Measurements from ENCODE around the gene RPL36AL.
"Not testable (repeated sequence)": the region's sequence is repeated elsewhere in the genome, so short reads cannot be mapped to it uniquely, and the experiment has no call there.

Gene RPL36AL

DNA sequence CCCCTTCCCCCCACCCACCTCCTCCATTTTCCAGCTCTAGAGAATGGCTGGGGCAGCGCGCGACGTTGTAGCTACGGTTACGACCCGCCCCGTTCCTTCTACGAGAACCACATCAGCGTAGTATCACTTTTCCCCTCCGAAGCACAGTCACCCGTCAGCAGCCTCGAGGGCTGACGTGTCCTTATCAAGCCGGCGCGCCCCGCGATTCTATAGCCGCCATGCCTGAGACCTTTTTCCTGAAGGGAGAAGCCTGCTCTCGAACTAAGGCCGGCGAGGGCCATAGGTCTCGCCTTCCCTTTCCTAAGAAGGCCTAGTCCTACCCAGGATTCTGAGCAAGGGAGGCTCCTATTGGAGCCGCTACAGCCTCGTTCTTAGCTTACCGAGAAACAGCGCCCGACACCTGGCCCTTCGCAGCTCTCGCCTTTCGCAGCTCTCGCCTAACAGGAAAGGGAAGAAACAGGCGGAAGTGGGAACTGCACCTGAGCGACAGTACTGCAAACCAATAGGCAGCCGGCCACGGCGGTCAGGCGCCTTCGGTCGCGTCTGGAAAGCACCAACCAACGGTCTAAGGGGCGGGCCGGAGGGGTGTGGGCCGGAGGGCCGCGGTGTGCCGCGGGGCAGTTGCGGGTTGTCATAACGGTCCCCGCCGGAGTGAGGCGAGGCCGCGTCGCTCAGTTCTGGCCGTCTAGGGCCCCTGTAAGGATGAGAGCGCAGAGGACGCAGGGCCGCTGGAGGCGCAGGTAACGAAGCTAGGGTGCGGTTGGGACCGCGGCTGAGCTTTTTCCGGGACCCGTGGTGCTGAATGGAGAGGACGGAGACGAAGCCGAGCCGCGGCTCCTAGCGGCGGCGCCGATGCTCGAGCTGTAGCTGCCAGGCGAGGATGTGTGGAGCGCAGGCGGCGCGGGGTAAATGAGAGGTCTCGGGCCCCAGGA is at the start of gene RPL36AL, which contains the start of gene MGAT2:
TSS of gene RPL36AL (minus strand) at position 445 of the 932 bp plus-strand sequence. CDS start 1,522 bp downstream, outside the sequence.
TSS of gene MGAT2 (plus strand) at position 618 of the 932 bp plus-strand sequence. CDS start 470 bp downstream, outside the sequence.
- TF ChIP-seq POLR2A (IDR thresholded peaks at IDR 0.05; ENCODE audit: low read depth, low read length): peak; percentile 89
- DNase-seq (ENCODE audit: insufficient read length, low spot score): peak; percentile 76
- FAIRE-seq: peak; percentile 67

DNA sequence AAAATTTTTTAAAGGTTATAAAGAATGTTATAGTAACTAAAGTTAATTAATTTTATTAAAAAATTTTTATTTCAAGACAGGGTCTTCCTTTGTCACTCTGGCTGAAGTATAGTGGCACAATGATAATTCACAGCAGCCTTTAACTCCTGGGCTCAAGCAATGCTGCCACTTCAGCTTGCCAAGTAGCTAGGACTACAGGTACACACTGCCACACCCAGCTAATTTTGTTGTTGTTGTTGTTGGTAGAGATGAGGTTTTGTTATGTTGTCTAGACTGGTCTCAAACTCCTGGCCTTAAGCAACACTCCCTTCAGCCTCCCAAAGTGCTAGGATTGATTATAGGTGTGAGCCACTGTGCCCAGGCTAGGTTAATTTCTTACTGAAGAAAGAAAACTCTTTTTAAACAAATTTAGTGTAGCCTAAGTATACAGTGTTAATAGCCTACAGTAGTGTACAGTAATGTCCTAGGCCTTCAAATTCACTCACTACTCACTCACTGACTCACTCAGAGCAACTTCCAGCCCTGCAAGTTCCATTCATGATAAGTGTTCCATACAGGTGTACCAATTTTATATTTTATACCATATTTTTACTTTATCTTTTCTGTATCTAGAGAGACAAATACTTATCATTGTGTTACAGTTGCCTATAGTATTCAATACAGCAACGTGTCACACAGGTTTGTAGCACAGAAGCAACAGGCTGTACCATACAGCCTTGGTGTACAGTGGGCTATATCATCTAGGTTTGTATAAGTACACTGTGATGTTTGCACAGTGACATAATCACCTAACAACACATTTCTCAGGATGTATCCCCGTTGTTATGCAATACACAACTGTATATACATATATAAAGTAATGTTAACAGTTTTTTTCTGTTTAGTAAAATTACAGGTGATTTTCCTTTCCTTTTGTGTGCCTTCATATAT is 39.4 kb upstream of the RPL36AL start:
- TF ChIP-seq POLR2A (IDR thresholded peaks at IDR 0.05; ENCODE audit: low read depth, low read length): no peak
- FAIRE-seq: peak; percentile 11

GRCh38 chr14:49657500-49657899 is 37.1 kb upstream of the RPL36AL start:
- not testable (repeated sequence) for FAIRE-seq; DNase-seq (ENCODE audit: insufficient read length, low spot score)

More for the DNA sequence above, 39.4 kb upstream of the RPL36AL start:
- no peak for DNase-seq (ENCODE audit: insufficient read length, low spot score)

GRCh38 chr14:49654511-49654910 is 34.1 kb upstream of the RPL36AL start:
- FAIRE-seq (no peak), DNase-seq (ENCODE audit: insufficient read length, low spot score) (no peak)
- no peak for TF ChIP-seq POLR2A (IDR thresholded peaks at IDR 0.05; ENCODE audit: low read depth, low read length)

GRCh38 chr14:49653508-49653907 is 33.1 kb upstream of the RPL36AL start:
- FAIRE-seq (no peak), DNase-seq (ENCODE audit: insufficient read length, low spot score) (no peak)
- no peak for TF ChIP-seq POLR2A (IDR thresholded peaks at IDR 0.05; ENCODE audit: low read depth, low read length)

DNA sequence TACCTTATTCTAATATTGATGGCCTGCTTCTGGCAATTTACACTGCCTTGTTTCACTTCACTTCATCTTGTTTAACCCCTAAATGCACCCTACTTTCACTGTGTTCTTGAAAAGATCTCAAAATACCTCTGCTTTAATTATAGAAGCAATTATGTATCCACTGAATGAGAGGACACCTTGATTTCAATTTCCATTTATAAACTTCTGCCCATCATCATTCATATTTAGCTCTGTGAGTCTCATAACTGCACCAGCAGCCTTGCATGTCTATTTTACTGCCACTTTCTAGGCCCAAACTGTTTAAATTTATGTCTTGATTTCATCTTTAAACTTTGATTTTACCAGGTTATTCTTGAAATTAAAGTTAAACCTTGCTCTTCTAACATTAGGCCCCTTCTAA is 21.7 kb upstream of the RPL36AL start:
- DNase-seq (ENCODE audit: insufficient read length, low spot score): no peak
- TF ChIP-seq POLR2A (IDR thresholded peaks at IDR 0.05; ENCODE audit: low read depth, low read length): no peak
- no peak for FAIRE-seq

DNA sequence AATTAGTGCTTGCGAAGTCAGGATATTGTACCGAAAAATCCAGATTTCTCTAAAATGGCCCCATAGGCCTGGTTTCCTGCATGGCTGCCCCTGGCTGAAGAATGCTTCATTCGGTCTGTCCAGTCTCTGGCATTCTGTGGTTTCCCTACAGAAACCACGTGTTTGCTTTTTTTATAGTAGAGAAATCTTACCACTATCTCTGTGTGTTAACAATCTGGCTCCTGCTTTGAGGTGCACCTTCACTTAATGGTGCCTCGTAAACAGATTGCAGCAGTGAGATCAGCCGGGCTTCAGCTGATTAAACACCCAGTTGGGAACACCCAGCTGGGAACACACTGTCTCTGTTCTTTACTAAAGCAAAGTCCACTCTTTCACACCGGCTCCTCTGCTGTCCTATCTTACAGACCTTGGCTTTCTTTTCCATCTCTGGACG is 21.3 kb upstream of the RPL36AL start:
- FAIRE-seq (no peak), DNase-seq (ENCODE audit: insufficient read length, low spot score) (no peak)
- no peak for TF ChIP-seq POLR2A (IDR thresholded peaks at IDR 0.05; ENCODE audit: low read depth, low read length)

- no peak for FAIRE-seq
- no peak for TF ChIP-seq POLR2A (IDR thresholded peaks at IDR 0.05; ENCODE audit: low read depth, low read length)
- DNase-seq (ENCODE audit: insufficient read length, low spot score): no peak
Measured at GRCh38 chr14:49640540-49641417, 20.4 kb upstream of the RPL36AL start.

- no peak for DNase-seq (ENCODE audit: insufficient read length, low spot score)
- no peak for FAIRE-seq
- TF ChIP-seq POLR2A (IDR thresholded peaks at IDR 0.05; ENCODE audit: low read depth, low read length): no peak
Measured at GRCh38 chr14:49637534-49638078, 17.2 kb upstream of the RPL36AL start.

DNA sequence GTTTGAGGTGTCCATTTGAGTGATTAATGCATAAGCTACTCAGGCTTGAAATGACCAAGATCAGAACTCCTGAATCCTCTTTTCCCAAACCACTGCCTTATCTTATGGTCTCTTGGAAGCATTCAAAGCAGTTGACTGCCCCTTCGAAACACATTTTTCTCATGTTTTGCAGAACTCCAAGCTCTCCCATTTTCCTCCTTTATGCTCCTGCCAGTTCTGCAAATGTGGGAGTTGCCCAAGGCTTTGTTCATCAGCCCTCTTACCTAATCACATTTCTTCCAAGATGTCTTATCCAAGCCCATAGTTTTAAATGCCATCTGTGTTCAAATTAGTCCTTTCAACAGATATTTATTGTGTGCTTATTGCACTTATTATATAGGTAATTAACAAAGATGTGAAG is 16.4 kb upstream of the RPL36AL start:
- FAIRE-seq (no peak), DNase-seq (ENCODE audit: insufficient read length, low spot score) (no peak)
- TF ChIP-seq POLR2A (IDR thresholded peaks at IDR 0.05; ENCODE audit: low read depth, low read length): no peak

GRCh38 chr14:49634547-49635334 is 14.3 kb upstream of the RPL36AL start, which contains the start of gene DNAAF2:
DNAAF2 (minus strand) TSS chr14:49635244; CDS start chr14:49635149, 95 bp downstream.
- TF ChIP-seq POLR2A (IDR thresholded peaks at IDR 0.05; ENCODE audit: low read depth, low read length): no peak
- DNase-seq (ENCODE audit: insufficient read length, low spot score) (peak; percentile 12), FAIRE-seq (no peak)
